ENCODE measurements around the gene GSTT2. TPM values are rescaled to one million over a fixed set of nuclear protein-coding genes. Genes with fewer than 3 reads are reported as not detected.

Gene GSTT2
- polyA plus RNA-seq, 3 donors = 0.28 to 2.7 TPM; not detected in 1

- H3K27ac ChIP-seq (ENCODE audit: low read depth, low read length) = no peak overlapping the region
- 65 to 96% (median 82%) methylated on average over 10 of the region's 10 CpGs for WGBS, 3 donors
Measured at GRCh38 chr22:24006207-24006913, 26.4 kb downstream of the GSTT2 start.

GRCh38 chr22:24006914-24007214, 26.9 kb downstream of the GSTT2 start:
- WGBS, 3 donors = 88 to 93% (median 89%) methylated on average over 6 of the region's 6 CpGs
- H3K27ac ChIP-seq (ENCODE audit: low read depth, low read length) = no peak overlapping the region

- H3K27ac ChIP-seq (ENCODE audit: low read depth, low read length) = no peak overlapping the region
- WGBS, 3 donors = 80 to 92% (median 81%) methylated on average over 8 of the region's 8 CpGs
Measured at GRCh38 chr22:24007253-24008021, 27.5 kb downstream of the GSTT2 start.

- H3K27ac ChIP-seq (ENCODE audit: low read depth, low read length) = no peak overlapping the region
- 82 to 92% (median 88%) methylated on average over 1 of the region's 1 CpG for WGBS, 3 donors
Measured at GRCh38 chr22:24008022-24008283, 28.0 kb downstream of the GSTT2 start.

GRCh38 chr22:24008381-24009226, 28.7 kb downstream of the GSTT2 start:
- H3K27ac ChIP-seq (ENCODE audit: low read depth, low read length) = no peak overlapping the region
- 82 to 86% (median 86%) methylated on average over 6 of the region's 6 CpGs for WGBS, 3 donors

GRCh38 chr22:24009227-24010017, 29.5 kb downstream of the GSTT2 start:
- no peak overlapping the region for H3K27ac ChIP-seq (ENCODE audit: low read depth, low read length)
- 76 to 91% (median 89%) methylated on average over 7 of the region's 7 CpGs for WGBS, 3 donors

GRCh38 chr22:24010018-24010391, 30.1 kb downstream of the GSTT2 start:
- WGBS, 3 donors = 90 to 95% (median 93%) methylated on average over 2 of the region's 2 CpGs
- no peak overlapping the region for H3K27ac ChIP-seq (ENCODE audit: low read depth, low read length)

GRCh38 chr22:24011735-24012068, 31.8 kb downstream of the GSTT2 start:
- WGBS, 3 donors = 1% methylated on average over 10 of the region's 10 CpGs
- H3K27ac ChIP-seq (ENCODE audit: low read depth, low read length) = no peak overlapping the region

- WGBS, 3 donors = 91 to 100% (median 98%) methylated on average over 1 of the region's 1 CpG
- H3K27ac ChIP-seq (ENCODE audit: low read depth, low read length) = no peak overlapping the region
Measured at GRCh38 chr22:24016156-24016555, 36.2 kb downstream of the GSTT2 start.

GRCh38 chr22:24021304-24021703, 41.4 kb downstream of the GSTT2 start:
- 98 to 100% (median 99%) methylated on average over 3 of the region's 3 CpGs for WGBS, 3 donors
- no peak overlapping the region for H3K27ac ChIP-seq (ENCODE audit: low read depth, low read length)

- no peak overlapping the region for H3K27ac ChIP-seq (ENCODE audit: low read depth, low read length)
Measured at GRCh38 chr22:24023204-24023789, 43.4 kb downstream of the GSTT2 start.

GRCh38 chr22:24024354-24024753, 44.4 kb downstream of the GSTT2 start:
- WGBS, 3 donors = 97 to 100% (median 97%) methylated on average over 3 of the region's 3 CpGs
- H3K27ac ChIP-seq (ENCODE audit: low read depth, low read length) = no peak overlapping the region

- no peak overlapping the region for H3K27ac ChIP-seq (ENCODE audit: low read depth, low read length)
- 80 to 96% (median 83%) methylated on average over 6 of the region's 6 CpGs for WGBS, 3 donors
Measured at GRCh38 chr22:24025475-24025874, 45.5 kb downstream of the GSTT2 start.

- WGBS, 3 donors = 89 to 90% (median 89%) methylated on average over 2 of the region's 2 CpGs
- H3K27ac ChIP-seq (ENCODE audit: low read depth, low read length) = no peak overlapping the region
Measured at GRCh38 chr22:24026056-24026455, 46.1 kb downstream of the GSTT2 start.

- no peak overlapping the region for H3K27ac ChIP-seq (ENCODE audit: low read depth, low read length)
- 87 to 98% (median 94%) methylated on average over 3 of the region's 3 CpGs for WGBS, 3 donors
Measured at GRCh38 chr22:24026733-24027132, 46.8 kb downstream of the GSTT2 start.

- WGBS, 3 donors = 75 to 86% (median 78%) methylated on average over 3 of the region's 3 CpGs
- no peak overlapping the region for H3K27ac ChIP-seq (ENCODE audit: low read depth, low read length)
Measured at GRCh38 chr22:24027389-24027975, 47.5 kb downstream of the GSTT2 start.

GRCh38 chr22:24027991-24028390, 48.1 kb downstream of the GSTT2 start:
- 64 to 83% (median 71%) methylated on average over 2 of the region's 2 CpGs for WGBS, 3 donors
- H3K27ac ChIP-seq (ENCODE audit: low read depth, low read length) = no peak overlapping the region

- no peak overlapping the region for H3K27ac ChIP-seq (ENCODE audit: low read depth, low read length)
- WGBS, 3 donors = 21 to 30% (median 24%) methylated on average over 2 of the region's 2 CpGs
Measured at GRCh38 chr22:24028533-24028932, 48.6 kb downstream of the GSTT2 start.
